Measurements from ENCODE around the gene ADI1. TPM values are rescaled to one million over a fixed set of nuclear protein-coding genes. Genes with fewer than 3 reads are reported as not detected.
"Not testable (repeated sequence)": the region's sequence is repeated elsewhere in the genome, so short reads cannot be mapped to it uniquely, and the experiment has no call there.

Gene ADI1
- total RNA-seq, 2 experiments from 2014 or later: 19.2 to 22.1 TPM

DNA sequence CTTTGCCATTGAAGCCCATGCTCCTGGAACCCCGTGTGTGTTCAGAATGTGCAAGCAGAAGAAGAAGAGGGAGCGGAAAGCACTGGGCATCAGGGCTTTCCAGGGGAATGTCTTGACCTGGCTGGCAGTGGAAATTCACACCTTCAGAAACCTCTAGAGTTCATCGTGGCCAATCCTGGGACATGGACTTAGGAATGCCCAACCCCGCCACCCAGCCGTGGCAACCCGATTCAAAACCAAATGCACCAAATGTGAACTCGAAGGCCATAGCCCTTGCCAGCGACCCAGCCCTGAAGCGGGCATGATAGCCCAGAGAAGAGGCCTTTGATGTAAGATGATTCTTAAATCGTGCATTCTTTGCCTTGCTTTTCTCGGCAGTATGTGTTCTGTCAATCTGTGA is 69.4 kb downstream of the ADI1 start:
- TF ChIP-seq, protein P1, sequence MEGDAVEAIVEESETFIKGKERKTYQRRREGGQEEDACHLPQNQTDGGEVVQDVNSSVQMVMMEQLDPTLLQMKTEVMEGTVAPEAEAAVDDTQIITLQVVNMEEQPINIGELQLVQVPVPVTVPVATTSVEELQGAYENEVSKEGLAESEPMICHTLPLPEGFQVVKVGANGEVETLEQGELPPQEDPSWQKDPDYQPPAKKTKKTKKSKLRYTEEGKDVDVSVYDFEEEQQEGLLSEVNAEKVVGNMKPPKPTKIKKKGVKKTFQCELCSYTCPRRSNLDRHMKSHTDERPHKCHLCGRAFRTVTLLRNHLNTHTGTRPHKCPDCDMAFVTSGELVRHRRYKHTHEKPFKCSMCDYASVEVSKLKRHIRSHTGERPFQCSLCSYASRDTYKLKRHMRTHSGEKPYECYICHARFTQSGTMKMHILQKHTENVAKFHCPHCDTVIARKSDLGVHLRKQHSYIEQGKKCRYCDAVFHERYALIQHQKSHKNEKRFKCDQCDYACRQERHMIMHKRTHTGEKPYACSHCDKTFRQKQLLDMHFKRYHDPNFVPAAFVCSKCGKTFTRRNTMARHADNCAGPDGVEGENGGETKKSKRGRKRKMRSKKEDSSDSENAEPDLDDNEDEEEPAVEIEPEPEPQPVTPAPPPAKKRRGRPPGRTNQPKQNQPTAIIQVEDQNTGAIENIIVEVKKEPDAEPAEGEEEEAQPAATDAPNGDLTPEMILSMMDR (conservative IDR thresholded peaks at IDR 0.05; ENCODE audit: low read length): no peak
- no peak for TF ChIP-seq EZH2phosphoT487 (IDR thresholded peaks at IDR 0.05; ENCODE audit: borderline replicate concordance, low read depth, low read length)
- Histone ChIP-seq H3K4me1 (ENCODE audit: insufficient read depth, low read length, poor library complexity, severe bottlenecking) (no peaks in the 10 kb centered on the region), H3K79me2 (ENCODE audit: insufficient read depth, low read depth, low read length) (no peaks in the 10 kb centered on the region), H4K20me1 (ENCODE audit: insufficient read depth, low read length) (no peaks in the 10 kb centered on the region), H3K36me3 (ENCODE audit: insufficient read depth, low read length) (peaks cover 36% of the 10 kb centered on the region), H3K4me2 (ENCODE audit: low read length) (no peak overlapping the region), H3K9me3 (ENCODE audit: low read length) (no peaks in the 10 kb centered on the region), H2AFZ (ENCODE audit: low read length) (no peak overlapping the region), H3K9me2 (ENCODE audit: insufficient read depth, low read length) (no peaks in the 10 kb centered on the region), H3K27ac (ENCODE audit: low read depth, low read length, poor library complexity, severe bottlenecking) (no peak overlapping the region), H3K4me3 (ENCODE audit: low read depth, low read length, poor library complexity, severe bottlenecking) (no peak overlapping the region)
- intact Hi-C loops (cut with micrococcal nuclease; ENCODE audit: unreplicated experiment): no loop called here
- BruUV-seq (replicated peaks): no TSS peak
- ChIA-PET CTCF (ENCODE audit: unreplicated experiment) (no interaction called here), POLR2A (interaction anchor here (1.9 kb wide), 1 partner anchor 11 kb away, joined by 6 read pairs; no protein-coding TSS in a partner anchor)
- DNase-seq (ENCODE audit: low spot score): no peak

DNA sequence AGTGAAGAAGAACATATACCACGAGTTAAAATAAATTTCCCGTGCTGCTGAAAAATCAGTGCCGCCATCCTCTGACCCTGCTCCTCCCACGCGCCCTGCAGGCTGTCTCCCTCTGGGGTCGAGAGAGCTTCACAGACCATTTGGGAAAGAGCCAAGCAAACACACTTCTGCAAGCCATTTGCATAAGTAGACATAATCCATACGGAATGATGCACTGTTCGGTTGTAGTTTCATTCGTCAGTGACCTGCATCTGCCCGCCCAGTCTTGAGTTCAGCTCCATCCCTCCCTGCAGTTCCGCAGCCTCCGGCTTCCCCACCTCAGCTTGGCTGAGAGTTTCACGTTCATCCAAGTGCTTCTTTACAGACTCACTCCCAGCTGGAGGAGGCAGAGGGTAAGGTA is 70.2 kb downstream of the ADI1 start:
- intact Hi-C loops (cut with micrococcal nuclease; ENCODE audit: unreplicated experiment): no loop called here
- H3K9me2 ChIP-seq (ENCODE audit: insufficient read depth, low read length): no peaks in the 10 kb centered on the region
- H3K27ac ChIP-seq (ENCODE audit: low read depth, low read length, poor library complexity, severe bottlenecking): no peak overlapping the region
- TF ChIP-seq, protein P1 (conservative IDR thresholded peaks at IDR 0.05; ENCODE audit: low read length): no peak
- no peak for TF ChIP-seq EZH2phosphoT487 (IDR thresholded peaks at IDR 0.05; ENCODE audit: borderline replicate concordance, low read depth, low read length)
- ChIA-PET POLR2A (no interaction called here), CTCF (ENCODE audit: unreplicated experiment) (no interaction called here)
- no peaks in the 10 kb centered on the region for H3K4me1 ChIP-seq (ENCODE audit: insufficient read depth, low read length, poor library complexity, severe bottlenecking)
- DNase-seq (ENCODE audit: low spot score): no peak
- no peak overlapping the region for H3K4me3 ChIP-seq (ENCODE audit: low read depth, low read length, poor library complexity, severe bottlenecking)
- H3K4me2 ChIP-seq (ENCODE audit: low read length): no peak overlapping the region
- BruUV-seq (replicated peaks): no TSS peak
- H3K79me2 ChIP-seq (ENCODE audit: insufficient read depth, low read depth, low read length): no peaks in the 10 kb centered on the region
- H2AFZ ChIP-seq (ENCODE audit: low read length): no peak overlapping the region
- no peaks in the 10 kb centered on the region for H4K20me1 ChIP-seq (ENCODE audit: insufficient read depth, low read length)
- H3K9me3 ChIP-seq (ENCODE audit: low read length): no peaks in the 10 kb centered on the region
- peaks cover 40% of the 10 kb centered on the region for H3K36me3 ChIP-seq (ENCODE audit: insufficient read depth, low read length)

DNA sequence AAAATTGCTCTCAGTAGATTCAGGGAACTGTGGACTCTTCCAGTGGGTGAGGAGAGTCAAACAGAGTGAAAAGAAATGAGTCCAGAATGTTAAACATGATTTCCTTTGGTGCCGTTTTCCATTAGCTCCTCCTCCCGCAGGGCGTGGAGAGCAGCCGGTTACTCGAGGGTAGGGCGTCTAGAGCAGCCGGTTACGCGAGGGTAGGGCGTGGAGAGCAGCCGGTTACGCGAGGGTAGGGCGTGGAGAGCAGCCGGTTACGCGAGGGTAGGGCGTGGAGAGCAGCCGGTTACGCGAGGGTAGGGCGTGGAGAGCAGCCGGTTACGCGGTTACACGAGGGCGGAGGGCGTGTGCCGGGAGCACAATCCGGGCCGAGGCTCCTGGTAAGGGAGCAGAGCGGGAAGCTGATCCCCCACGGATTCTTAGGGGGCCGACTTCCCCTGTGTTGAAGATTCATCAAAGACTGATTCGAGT is 70.9 kb downstream of the ADI1 start:
- BruUV-seq (replicated peaks); H3K9me3 ChIP-seq (ENCODE audit: low read length); H2AFZ ChIP-seq (ENCODE audit: low read length); H4K20me1 ChIP-seq (ENCODE audit: insufficient read depth, low read length); H3K9me2 ChIP-seq (ENCODE audit: insufficient read depth, low read length); H3K4me2 ChIP-seq (ENCODE audit: low read length); H3K4me3 ChIP-seq (ENCODE audit: low read depth, low read length, poor library complexity, severe bottlenecking); CTCF ChIA-PET (ENCODE audit: unreplicated experiment); intact Hi-C loops (cut with micrococcal nuclease; ENCODE audit: unreplicated experiment); DNase-seq (ENCODE audit: low spot score); H3K79me2 ChIP-seq (ENCODE audit: insufficient read depth, low read depth, low read length); H3K4me1 ChIP-seq (ENCODE audit: insufficient read depth, low read length, poor library complexity, severe bottlenecking); H3K27ac ChIP-seq (ENCODE audit: low read depth, low read length, poor library complexity, severe bottlenecking); POLR2A ChIA-PET: not testable (repeated sequence)
- H3K36me3 ChIP-seq (ENCODE audit: insufficient read depth, low read length): peaks cover 46% of the 10 kb centered on the region
